Liver (tissue), 9 donors: ENCODE results near the gene PINLYP. TPM values are rescaled to one million over a fixed set of nuclear protein-coding genes. Genes with fewer than 3 reads are reported as not detected.
"Not testable (repeated sequence)": the region's sequence is repeated elsewhere in the genome, so short reads cannot be mapped to it uniquely, and the experiment has no call there.

Experiments
- DNase-seq: peaks from one replicate; pipeline ENCODE4 v3.0.0-alpha.2; 2017; ENCODE audit warnings: low spot score
- H3K27ac ChIP-seq, 2 donors: one replicate each; pipeline ENCODE4 v1.7.0; 2013; ENCODE audit warnings: inconsistent platforms in 2 of 2, low read length in 2 of 2, control low read depth in 1 of 2, low read depth in 1 of 2, mild to moderate bottlenecking in 1 of 2
- H3K27me3 ChIP-seq, 4 donors: one replicate each; pipeline versions ENCODE4 v1.6.1 to v1.7.0; 2013; ENCODE audit warnings: low read length in 3 of 4, inconsistent platforms in 1 of 4, mild to moderate bottlenecking in 1 of 4, moderate library complexity in 1 of 4; ENCODE audit not compliant: control insufficient read depth in 4 of 4, insufficient read depth in 4 of 4
- H3K36me3 ChIP-seq, 4 donors: one replicate each; pipeline versions ENCODE4 v1.6.1 to v1.7.0; 2013; ENCODE audit warnings: low read length in 3 of 4, mild to moderate bottlenecking in 3 of 4, low read depth in 1 of 4, moderate library complexity in 1 of 4; ENCODE audit not compliant: control insufficient read depth in 4 of 4, insufficient read depth in 3 of 4
- H3K4me1 ChIP-seq, 4 donors: one replicate each; pipeline versions ENCODE4 v1.6.1 to v1.7.0; 2013; ENCODE audit warnings: low read length in 3 of 4, mild to moderate bottlenecking in 3 of 4, moderate library complexity in 1 of 4; ENCODE audit not compliant: control insufficient read depth in 4 of 4, insufficient read depth in 4 of 4
- H3K4me3 ChIP-seq, 3 donors: one replicate each; pipeline versions ENCODE4 v1.6.1 to v1.7.0; 2013; ENCODE audit warnings: low read length in 3 of 3, control low read depth in 1 of 3, low read depth in 1 of 3, mild to moderate bottlenecking in 1 of 3
- H3K9ac ChIP-seq, 2 donors: one replicate each; pipeline ENCODE4 v1.7.0; 2013; ENCODE audit warnings: low read length in 2 of 2, mild to moderate bottlenecking in 2 of 2, moderate library complexity in 2 of 2, control low read depth in 1 of 2, low read depth in 1 of 2
- H3K9me3 ChIP-seq, 4 donors: one replicate each; pipeline versions ENCODE4 v1.6.1 to v1.7.0; 2013; ENCODE audit warnings: low read length in 3 of 4; ENCODE audit not compliant: control insufficient read depth in 4 of 4
- HNF4A ChIP-seq, 2 donors: conservative IDR thresholded peaks; 2 replicates each; pipeline ENCODE4 v1.6.1; 2016; ENCODE audit warnings: antibody characterized with exemption in 2 of 2, mild to moderate bottlenecking in 2 of 2
- HNF4G ChIP-seq: IDR thresholded peaks from 2 replicates; pipeline ENCODE4 v1.6.1; 2016; ENCODE audit warnings: antibody characterized with exemption
- JUND ChIP-seq, 2 donors: IDR thresholded peaks; 2 replicates each; pipeline ENCODE4 v1.6.1; 2016; ENCODE audit warnings: antibody characterized with exemption in 2 of 2
- NR2F2 ChIP-seq: IDR thresholded peaks from 2 replicates; pipeline ENCODE4 v1.6.1; 2016; ENCODE audit warnings: antibody characterized with exemption
- RXRA ChIP-seq, 2 donors: IDR thresholded peaks; 2 replicates each; pipeline ENCODE4 v1.6.1; 2017 to 2018; ENCODE audit warnings: antibody characterized with exemption in 2 of 2, mild to moderate bottlenecking in 1 of 2
- SP1 ChIP-seq: IDR thresholded peaks from 2 replicates; pipeline ENCODE4 v1.6.1; 2018; ENCODE audit warnings: antibody characterized with exemption, mild to moderate bottlenecking
- TAF1 ChIP-seq: conservative IDR thresholded peaks from 2 replicates; pipeline ENCODE4 v1.6.1; 2016; ENCODE audit warnings: antibody characterized with exemption, mild to moderate bottlenecking
- WGBS: extraction: QIAGEN DNeasy Blood & Tissue Kit; methylation state at CpG from one replicate; pipeline ENCODE4 v1.1.7; 2013; 5-methylcytosine and 5-hydroxymethylcytosine counted together
- polyA plus RNA-seq, 2 donors: library from polyadenylated mRNA; stranded (reverse) in 1 of 2; unstranded in 1 of 2; fragments of 200-250 nt in 1 of 2; fragments of >200 nt in 1 of 2; fragmentation: Nextera tagmentation in 1 of 2; extraction: Ambion mirVana in 1 of 2; gene quantifications; one replicate each; pipeline versions ENCODE4 v1.2.1 to v1.2.3, GENCODE V29; 2013 to 2015
- total RNA-seq, 2 donors: library from RNA; depleted of rRNA; stranded (reverse); fragments of >200 nt; gene quantifications; one replicate each; pipeline ENCODE4 v1.2.3, GENCODE V29; 2014
- TF ChIP-seq, protein P1 (sequence below): IDR thresholded peaks from 2 replicates; pipeline ENCODE4 v1.6.1; 2016; ENCODE audit warnings: antibody characterized with exemption, mild to moderate bottlenecking
- TF ChIP-seq, protein P2 (sequence below): IDR thresholded peaks from 2 replicates; pipeline ENCODE4 v1.6.1; 2016; ENCODE audit warnings: antibody characterized with exemption
- TF ChIP-seq, protein P3 (sequence below): IDR thresholded peaks from 2 replicates; pipeline ENCODE4 v1.6.1; 2016; ENCODE audit warnings: antibody characterized with exemption
- TF ChIP-seq, protein P4 (sequence below): fragments of 150-350 bp; IDR thresholded peaks from 2 replicates; pipeline ENCODE4 v1.5.1; 2017; ENCODE audit warnings: improper control_type of control experiment, low read depth, low read length; ENCODE audit not compliant: missing input control
- donor health status: healthy.
- donor health status: healthy.
- donor health status: healthy.
- donor health status: healthy.
- donor health status: healthy.

Gene PINLYP
- total and polyA plus RNA-seq, 4 donors: 0.42 to 4.3 (median 0.57) TPM

DNA sequence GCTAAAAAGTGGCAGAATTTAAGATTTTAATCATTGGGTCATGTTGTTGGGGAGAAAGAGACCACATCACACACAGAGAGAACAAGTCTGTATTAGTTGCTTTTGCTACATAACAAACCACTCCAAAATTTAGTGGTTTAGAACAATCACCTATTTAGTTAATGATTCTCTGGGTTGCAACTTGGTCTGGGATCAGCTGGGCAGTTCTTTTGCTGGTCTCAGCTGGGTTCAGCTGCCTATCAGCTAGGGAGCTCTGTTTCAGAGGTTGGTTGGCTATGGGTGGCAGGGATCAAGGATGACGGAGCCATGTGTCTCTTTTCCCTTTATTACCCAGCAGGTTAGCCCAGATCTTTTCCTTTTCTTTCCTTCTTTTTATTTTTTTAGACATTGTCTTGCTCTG lies 8.9 kb downstream of the PINLYP start:
- TF ChIP-seq TAF1 (no peak), SP1 (peak; percentile 34)
- Histone ChIP-seq H3K9me3 (no peaks in the 10 kb centered on the region), H3K4me1 (peaks cover 3 to 19% (median 10%) of the 10 kb centered on the region in 4 donors), H3K27me3 (no peaks in the 10 kb centered on the region), H3K9ac (no peak overlapping the region), H3K4me3 (no peak overlapping the region), H3K36me3 (no peaks in the 10 kb centered on the region), H3K27ac (peak overlapping the region in 1 of 2 donors; percentile 54)
- no peak for DNase-seq
- WGBS: 64% methylated on average over 1 of the region's 1 CpG

DNA sequence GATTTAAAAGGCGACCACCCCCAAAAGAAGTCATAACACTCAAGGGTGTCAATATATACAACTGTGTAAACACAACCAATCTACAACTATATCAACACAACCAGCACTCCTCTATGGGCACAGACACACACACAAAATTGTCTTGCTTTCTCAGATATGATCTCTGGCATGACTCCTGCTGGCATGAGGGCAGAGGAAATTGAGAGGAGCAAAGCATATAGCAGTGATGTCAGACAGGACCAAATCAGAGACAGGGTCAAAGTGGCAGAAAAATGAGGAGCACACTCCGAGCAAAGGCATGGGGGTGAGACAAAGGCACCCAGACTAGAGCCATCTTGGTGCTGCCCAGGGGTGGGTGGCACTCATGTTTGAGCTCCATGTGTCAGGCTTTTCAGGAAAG lies 10.7 kb downstream of the PINLYP start:
- DNase-seq: no peak
- TF ChIP-seq TAF1 (no peak), HNF4G (no peak)
- TF ChIP-seq, protein P1, sequence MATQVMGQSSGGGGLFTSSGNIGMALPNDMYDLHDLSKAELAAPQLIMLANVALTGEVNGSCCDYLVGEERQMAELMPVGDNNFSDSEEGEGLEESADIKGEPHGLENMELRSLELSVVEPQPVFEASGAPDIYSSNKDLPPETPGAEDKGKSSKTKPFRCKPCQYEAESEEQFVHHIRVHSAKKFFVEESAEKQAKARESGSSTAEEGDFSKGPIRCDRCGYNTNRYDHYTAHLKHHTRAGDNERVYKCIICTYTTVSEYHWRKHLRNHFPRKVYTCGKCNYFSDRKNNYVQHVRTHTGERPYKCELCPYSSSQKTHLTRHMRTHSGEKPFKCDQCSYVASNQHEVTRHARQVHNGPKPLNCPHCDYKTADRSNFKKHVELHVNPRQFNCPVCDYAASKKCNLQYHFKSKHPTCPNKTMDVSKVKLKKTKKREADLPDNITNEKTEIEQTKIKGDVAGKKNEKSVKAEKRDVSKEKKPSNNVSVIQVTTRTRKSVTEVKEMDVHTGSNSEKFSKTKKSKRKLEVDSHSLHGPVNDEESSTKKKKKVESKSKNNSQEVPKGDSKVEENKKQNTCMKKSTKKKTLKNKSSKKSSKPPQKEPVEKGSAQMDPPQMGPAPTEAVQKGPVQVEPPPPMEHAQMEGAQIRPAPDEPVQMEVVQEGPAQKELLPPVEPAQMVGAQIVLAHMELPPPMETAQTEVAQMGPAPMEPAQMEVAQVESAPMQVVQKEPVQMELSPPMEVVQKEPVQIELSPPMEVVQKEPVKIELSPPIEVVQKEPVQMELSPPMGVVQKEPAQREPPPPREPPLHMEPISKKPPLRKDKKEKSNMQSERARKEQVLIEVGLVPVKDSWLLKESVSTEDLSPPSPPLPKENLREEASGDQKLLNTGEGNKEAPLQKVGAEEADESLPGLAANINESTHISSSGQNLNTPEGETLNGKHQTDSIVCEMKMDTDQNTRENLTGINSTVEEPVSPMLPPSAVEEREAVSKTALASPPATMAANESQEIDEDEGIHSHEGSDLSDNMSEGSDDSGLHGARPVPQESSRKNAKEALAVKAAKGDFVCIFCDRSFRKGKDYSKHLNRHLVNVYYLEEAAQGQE: no peak
- WGBS: 93% methylated on average over 2 of the region's 2 CpGs

DNA sequence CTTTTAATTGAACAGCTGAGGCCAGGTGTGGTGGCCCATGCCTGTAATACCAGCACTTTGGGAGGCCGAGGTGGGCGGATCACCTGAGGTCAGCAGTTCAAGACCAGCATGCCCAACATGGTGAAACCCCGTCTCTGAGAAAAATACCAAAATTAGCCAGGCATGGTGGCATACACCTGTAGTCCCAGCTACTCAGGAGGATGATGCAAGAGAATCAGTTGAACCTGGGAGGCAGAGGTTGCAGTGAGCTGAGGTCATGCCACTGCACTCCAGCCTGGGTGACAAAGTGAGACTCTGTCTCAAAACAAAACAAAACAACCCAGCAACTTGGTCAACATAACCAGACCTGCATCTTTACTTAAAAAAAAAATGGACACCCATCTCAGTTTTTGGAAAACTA lies 11.4 kb downstream of the PINLYP start:
- not testable (repeated sequence) for H3K4me3 ChIP-seq, DNase-seq, H3K27ac ChIP-seq, H3K27me3 ChIP-seq, H3K9me3 ChIP-seq, H3K9ac ChIP-seq
- Histone ChIP-seq H3K36me3 (peaks cover 0 to 16% (median 0%) of the 10 kb centered on the region in 4 donors), H3K4me1 (peaks cover 3 to 12% (median 10%) of the 10 kb centered on the region in 4 donors)
- 93% methylated on average over 3 of the region's 3 CpGs for WGBS
- TF ChIP-seq HNF4A (conservative IDR thresholded peaks at IDR 0.05) (peak; percentile 22 to 68), RXRA (IDR thresholded peaks at IDR 0.05) (peak; percentile 16 to 57)
- TF ChIP-seq, protein P2, sequence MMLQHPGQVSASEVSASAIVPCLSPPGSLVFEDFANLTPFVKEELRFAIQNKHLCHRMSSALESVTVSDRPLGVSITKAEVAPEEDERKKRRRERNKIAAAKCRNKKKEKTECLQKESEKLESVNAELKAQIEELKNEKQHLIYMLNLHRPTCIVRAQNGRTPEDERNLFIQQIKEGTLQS: peak; percentile 39

More for the DNA sequence above, 10.7 kb downstream of the PINLYP start:
- no peaks in the 10 kb centered on the region for H3K27me3 ChIP-seq
- H3K9me3 ChIP-seq: no peaks in the 10 kb centered on the region
- no peak overlapping the region for H3K27ac ChIP-seq
- peaks cover 0 to 13% (median 0%) of the 10 kb centered on the region in 4 donors for H3K36me3 ChIP-seq
- H3K4me3 ChIP-seq: no peak overlapping the region
- no peak overlapping the region for H3K9ac ChIP-seq
- H3K4me1 ChIP-seq: peaks cover 3 to 14% (median 10%) of the 10 kb centered on the region in 4 donors

DNA sequence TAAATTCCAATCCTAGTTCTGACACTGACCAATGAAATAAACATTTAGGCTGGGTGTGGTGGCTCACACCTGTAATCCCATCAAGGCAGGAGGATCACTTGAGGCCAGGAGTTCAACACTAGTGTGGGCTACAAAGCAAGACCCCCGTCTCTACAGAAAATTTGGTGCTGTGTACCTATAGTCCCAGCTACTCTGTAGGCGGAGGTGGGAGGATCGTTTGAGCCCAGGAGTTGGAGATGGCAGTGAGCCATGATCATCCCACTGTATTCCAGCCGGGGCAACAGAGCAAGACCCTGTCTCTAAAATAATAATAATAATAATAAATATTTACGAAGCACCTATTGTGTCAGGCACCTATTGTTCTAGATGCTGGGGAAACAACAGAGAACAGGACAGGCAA lies 13.7 kb downstream of the PINLYP start:
- Histone ChIP-seq H3K27ac (no peak overlapping the region), H3K4me3 (no peak overlapping the region), H3K9me3 (no peaks in the 10 kb centered on the region), H3K9ac (no peak overlapping the region), H3K27me3 (no peaks in the 10 kb centered on the region), H3K36me3 (peaks cover 4 to 28% (median 7%) of the 10 kb centered on the region in 4 donors), H3K4me1 (peaks cover 3 to 16% (median 12%) of the 10 kb centered on the region in 4 donors)
- DNase-seq: no peak
- 90% methylated on average over 5 of the region's 5 CpGs for WGBS
- TF ChIP-seq, protein P3, sequence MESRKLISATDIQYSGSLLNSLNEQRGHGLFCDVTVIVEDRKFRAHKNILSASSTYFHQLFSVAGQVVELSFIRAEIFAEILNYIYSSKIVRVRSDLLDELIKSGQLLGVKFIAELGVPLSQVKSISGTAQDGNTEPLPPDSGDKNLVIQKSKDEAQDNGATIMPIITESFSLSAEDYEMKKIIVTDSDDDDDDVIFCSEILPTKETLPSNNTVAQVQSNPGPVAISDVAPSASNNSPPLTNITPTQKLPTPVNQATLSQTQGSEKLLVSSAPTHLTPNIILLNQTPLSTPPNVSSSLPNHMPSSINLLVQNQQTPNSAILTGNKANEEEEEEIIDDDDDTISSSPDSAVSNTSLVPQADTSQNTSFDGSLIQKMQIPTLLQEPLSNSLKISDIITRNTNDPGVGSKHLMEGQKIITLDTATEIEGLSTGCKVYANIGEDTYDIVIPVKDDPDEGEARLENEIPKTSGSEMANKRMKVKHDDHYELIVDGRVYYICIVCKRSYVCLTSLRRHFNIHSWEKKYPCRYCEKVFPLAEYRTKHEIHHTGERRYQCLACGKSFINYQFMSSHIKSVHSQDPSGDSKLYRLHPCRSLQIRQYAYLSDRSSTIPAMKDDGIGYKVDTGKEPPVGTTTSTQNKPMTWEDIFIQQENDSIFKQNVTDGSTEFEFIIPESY: no peak
- TF ChIP-seq TAF1: no peak
- TF ChIP-seq, protein P4, sequence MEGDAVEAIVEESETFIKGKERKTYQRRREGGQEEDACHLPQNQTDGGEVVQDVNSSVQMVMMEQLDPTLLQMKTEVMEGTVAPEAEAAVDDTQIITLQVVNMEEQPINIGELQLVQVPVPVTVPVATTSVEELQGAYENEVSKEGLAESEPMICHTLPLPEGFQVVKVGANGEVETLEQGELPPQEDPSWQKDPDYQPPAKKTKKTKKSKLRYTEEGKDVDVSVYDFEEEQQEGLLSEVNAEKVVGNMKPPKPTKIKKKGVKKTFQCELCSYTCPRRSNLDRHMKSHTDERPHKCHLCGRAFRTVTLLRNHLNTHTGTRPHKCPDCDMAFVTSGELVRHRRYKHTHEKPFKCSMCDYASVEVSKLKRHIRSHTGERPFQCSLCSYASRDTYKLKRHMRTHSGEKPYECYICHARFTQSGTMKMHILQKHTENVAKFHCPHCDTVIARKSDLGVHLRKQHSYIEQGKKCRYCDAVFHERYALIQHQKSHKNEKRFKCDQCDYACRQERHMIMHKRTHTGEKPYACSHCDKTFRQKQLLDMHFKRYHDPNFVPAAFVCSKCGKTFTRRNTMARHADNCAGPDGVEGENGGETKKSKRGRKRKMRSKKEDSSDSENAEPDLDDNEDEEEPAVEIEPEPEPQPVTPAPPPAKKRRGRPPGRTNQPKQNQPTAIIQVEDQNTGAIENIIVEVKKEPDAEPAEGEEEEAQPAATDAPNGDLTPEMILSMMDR: no peak
- TF ChIP-seq SP1: no peak
- no peak for TF ChIP-seq NR2F2
- no peak for TF ChIP-seq JUND (IDR thresholded peaks at IDR 0.05)
- TF ChIP-seq, protein P1: no peak
- no peak for TF ChIP-seq HNF4G
